Thyroid gland (tissue), 4 donors: Measurements from ENCODE around the gene CEP350. TPM values are rescaled to one million over a fixed set of nuclear protein-coding genes. Genes with fewer than 3 reads are reported as not detected.

Experiments
- DNase-seq, 2 donors: peaks; one replicate each; pipeline ENCODE4 v3.0.0-alpha.2; 2019
- H3K27ac ChIP-seq, 3 donors: fragments of 200-600 bp; sonication (generic); 1 replicate in 2 of 3; 2 replicates in 1 of 3; pipeline ENCODE4 v1.5.1; 2016 to 2019; ENCODE audit warnings: mild to moderate bottlenecking in 1 of 3, moderate library complexity in 1 of 3
- H3K27me3 ChIP-seq: fragments of 200-600 bp; sonication (generic); one replicate; pipeline ENCODE4 v1.5.1; 2019
- H3K36me3 ChIP-seq, 2 donors: fragments of 200-600 bp; sonication (generic); one replicate each; pipeline ENCODE4 v1.5.1; 2016 to 2019
- H3K4me1 ChIP-seq, 2 donors: fragments of 200-600 bp; sonication (generic); one replicate each; pipeline ENCODE4 v1.5.1; 2017 to 2019
- H3K4me3 ChIP-seq, 3 donors: fragments of 200-600 bp; sonication (generic); replicated peaks in 1 of 3; 1 replicate in 2 of 3; 2 replicates in 1 of 3; pipeline ENCODE4 v1.5.1; 2016; ENCODE audit warnings: mild to moderate bottlenecking in 1 of 3
- H3K9me3 ChIP-seq: fragments of 200-600 bp; sonication (generic); one replicate; pipeline ENCODE4 v1.5.1; 2017
- CTCF ChIP-seq, 6 experiments: fragments of 200-600 bp in 3 of 6; fragments of 450-650 bp in 3 of 6; sonication (generic) in 3 of 6; IDR thresholded peaks; one replicate each; pipeline ENCODE4 v1.5.1; 2016 to 2019; ENCODE audit warnings: antibody characterized with exemption in 6 of 6, mild to moderate bottlenecking in 2 of 6, inconsistent platforms in 1 of 6, moderate library complexity in 1 of 6
- POLR2A ChIP-seq, 2 donors: fragments of 450-650 bp; IDR thresholded peaks; one replicate each; pipeline ENCODE4 v1.6.1; 2017; ENCODE audit warnings: antibody characterized with exemption in 2 of 2, mild to moderate bottlenecking in 2 of 2, moderate library complexity in 1 of 2
- WGBS, 2 donors: methylation state at CpG; one replicate each; pipeline ENCODE4 v1.1.5; 2017; 5-methylcytosine and 5-hydroxymethylcytosine counted together
- intact Hi-C: fragments of 100-400 bp; cut with DNase I; formaldehyde crosslinking; loops from one replicate; pipeline ENCODE4 v1.15.1; 2023
- total RNA-seq, 4 donors: library from RNA; depleted of rRNA; stranded (reverse); fragments of >200 nt; gene quantifications; one replicate each; pipeline ENCODE4 v1.2.3, GENCODE V29; 2016

Gene CEP350
- total RNA-seq, 4 donors from 2014 or later, result 58.3 to 78.1 (median 65.2) TPM

DNA sequence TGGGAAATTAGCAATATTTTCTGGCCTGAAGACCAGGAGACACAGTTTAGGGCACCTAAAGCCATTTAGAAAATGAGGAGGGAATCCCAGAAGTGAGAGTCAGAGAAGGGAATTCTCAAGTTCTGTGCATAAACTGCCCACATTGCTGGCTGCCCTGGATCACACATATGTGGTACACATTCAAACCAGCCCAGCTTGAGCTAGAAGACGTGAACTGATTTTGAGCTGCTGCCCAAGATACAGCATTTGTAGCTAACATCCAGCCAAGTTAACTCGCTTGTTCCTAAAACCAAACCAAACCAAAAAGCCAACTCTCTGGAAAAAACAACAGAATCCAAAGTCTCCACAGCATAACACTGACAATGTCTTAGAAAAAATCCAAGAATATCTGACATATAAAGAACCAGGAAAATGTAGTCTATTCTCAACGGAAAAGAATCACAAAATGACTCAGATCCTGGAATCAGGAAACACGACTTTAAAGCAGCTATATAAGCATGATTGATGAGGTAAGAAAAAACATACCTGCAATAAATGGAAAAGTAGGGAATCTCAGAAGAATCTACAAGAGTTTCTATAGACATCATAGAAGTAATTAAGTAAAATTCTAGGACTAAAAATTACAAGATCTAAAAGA is 181.8 kb downstream of the CEP350 start:
- WGBS, 2 donors, result 75 to 78% methylated on average over 4 of the region's 4 CpGs
- DNase-seq, result no peak
- Histone ChIP-seq H3K36me3 (no peaks in the 10 kb centered on the region), H3K9me3 (no peaks in the 10 kb centered on the region), H3K4me3 (no peak overlapping the region), H3K27me3 (no peaks in the 10 kb centered on the region), H3K27ac (no peak overlapping the region), H3K4me1 (no peaks in the 10 kb centered on the region)
- TF ChIP-seq POLR2A (IDR thresholded peaks at IDR 0.05), result no peak
- no peak for TF ChIP-seq CTCF (IDR thresholded peaks at IDR 0.05)
- intact Hi-C loops, result no loop called here

DNA sequence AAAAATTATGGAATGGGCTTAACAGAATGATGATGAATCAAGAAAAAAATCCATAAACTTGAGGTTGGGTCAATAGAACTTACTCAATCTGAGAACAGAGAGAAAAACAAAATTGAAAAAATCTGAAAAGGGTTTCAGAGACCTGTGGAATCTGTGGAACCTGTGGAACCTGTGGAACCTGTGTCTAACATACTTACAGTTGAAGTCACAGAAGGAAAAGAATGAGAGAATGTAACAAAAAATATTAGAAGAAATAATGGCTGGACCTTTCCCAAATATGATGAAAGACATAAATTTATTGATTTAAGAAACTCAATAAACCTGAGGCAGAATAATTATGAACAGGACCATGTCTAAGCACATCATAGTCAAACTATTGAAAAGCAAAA is 182.4 kb downstream of the CEP350 start:
- no peak for DNase-seq
- H3K4me3 ChIP-seq, result no peak overlapping the region
- H3K27me3 ChIP-seq, result no peaks in the 10 kb centered on the region
- H3K27ac ChIP-seq, result no peak overlapping the region
- no peaks in the 10 kb centered on the region for H3K9me3 ChIP-seq
- no peaks in the 10 kb centered on the region for H3K4me1 ChIP-seq
- TF ChIP-seq POLR2A (IDR thresholded peaks at IDR 0.05), result no peak
- no peak for TF ChIP-seq CTCF (IDR thresholded peaks at IDR 0.05)
- H3K36me3 ChIP-seq, result no peaks in the 10 kb centered on the region
- intact Hi-C loops, result no loop called here

DNA sequence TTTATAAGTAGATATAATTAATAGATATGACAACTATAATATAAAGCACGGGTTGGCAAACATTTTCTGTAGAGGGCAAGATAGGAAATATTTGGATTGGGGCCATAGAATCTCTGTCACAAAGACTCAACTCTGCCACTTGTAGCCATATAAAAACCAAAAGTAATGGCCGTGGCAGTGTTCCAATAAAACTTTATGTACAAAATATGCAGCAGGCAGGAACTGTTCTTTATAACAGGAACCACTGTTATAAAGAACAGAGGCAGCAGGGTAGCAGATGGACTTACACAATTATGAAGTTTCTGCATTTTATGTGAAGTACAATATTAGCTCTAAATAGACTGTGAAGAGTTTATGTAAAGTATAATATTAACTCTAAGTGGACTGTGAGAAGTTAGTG is 183.2 kb downstream of the CEP350 start:
- no peaks in the 10 kb centered on the region for H3K9me3 ChIP-seq
- no peaks in the 10 kb centered on the region for H3K36me3 ChIP-seq
- WGBS, 2 donors, result 79 to 82% methylated on average over 2 of the region's 2 CpGs
- intact Hi-C loops, result no loop called here
- no peak overlapping the region for H3K27ac ChIP-seq
- H3K27me3 ChIP-seq, result no peaks in the 10 kb centered on the region
- no peak overlapping the region for H3K4me3 ChIP-seq
- no peaks in the 10 kb centered on the region for H3K4me1 ChIP-seq
- TF ChIP-seq CTCF (IDR thresholded peaks at IDR 0.05), result no peak
- no peak for TF ChIP-seq POLR2A (IDR thresholded peaks at IDR 0.05)
- DNase-seq, result no peak

- WGBS, 2 donors, result 73% methylated on average over 6 of the region's 6 CpGs
- TF ChIP-seq POLR2A (IDR thresholded peaks at IDR 0.05) (no peak), CTCF (IDR thresholded peaks at IDR 0.05) (no peak)
- no peaks in the 10 kb centered on the region for H3K4me1 ChIP-seq
- intact Hi-C loops, result no loop called here
- H3K27me3 ChIP-seq, result no peaks in the 10 kb centered on the region
- H3K4me3 ChIP-seq, result no peak overlapping the region
- DNase-seq, result no peak
- no peaks in the 10 kb centered on the region for H3K36me3 ChIP-seq
- H3K27ac ChIP-seq, result no peak overlapping the region
- no peaks in the 10 kb centered on the region for H3K9me3 ChIP-seq
These were observed 186.8 kb downstream of the CEP350 start for GRCh38 chr1:180141381-180141934.

- no peak for DNase-seq
- TF ChIP-seq CTCF (IDR thresholded peaks at IDR 0.05) (no peak), POLR2A (IDR thresholded peaks at IDR 0.05) (no peak)
- no peaks in the 10 kb centered on the region for H3K4me1 ChIP-seq
- H3K27ac ChIP-seq, result no peak overlapping the region
- no peak overlapping the region for H3K4me3 ChIP-seq
- H3K36me3 ChIP-seq, result no peaks in the 10 kb centered on the region
- 80 to 82% methylated on average over 3 of the region's 3 CpGs for WGBS, 2 donors
- no peaks in the 10 kb centered on the region for H3K9me3 ChIP-seq
- no peaks in the 10 kb centered on the region for H3K27me3 ChIP-seq
- intact Hi-C loops, result no loop called here
These were observed 188.7 kb downstream of the CEP350 start for GRCh38 chr1:180143359-180143758.
